NOMO-1 treated with dmso at 0.1 percent for 144 hours (cell line): ENCODE results near the gene TUBA1C.
A peak's percentile ranks its signal among the peaks of the same experiment; 100 is the strongest.

Source experiments
- DNase-seq: peaks from one replicate; lab custom pipeline; 2025; ENCODE audit not compliant: unreplicated experiment; lab: John Stamatoyannopoulos, UW

The TUBA1C gene

DNA sequence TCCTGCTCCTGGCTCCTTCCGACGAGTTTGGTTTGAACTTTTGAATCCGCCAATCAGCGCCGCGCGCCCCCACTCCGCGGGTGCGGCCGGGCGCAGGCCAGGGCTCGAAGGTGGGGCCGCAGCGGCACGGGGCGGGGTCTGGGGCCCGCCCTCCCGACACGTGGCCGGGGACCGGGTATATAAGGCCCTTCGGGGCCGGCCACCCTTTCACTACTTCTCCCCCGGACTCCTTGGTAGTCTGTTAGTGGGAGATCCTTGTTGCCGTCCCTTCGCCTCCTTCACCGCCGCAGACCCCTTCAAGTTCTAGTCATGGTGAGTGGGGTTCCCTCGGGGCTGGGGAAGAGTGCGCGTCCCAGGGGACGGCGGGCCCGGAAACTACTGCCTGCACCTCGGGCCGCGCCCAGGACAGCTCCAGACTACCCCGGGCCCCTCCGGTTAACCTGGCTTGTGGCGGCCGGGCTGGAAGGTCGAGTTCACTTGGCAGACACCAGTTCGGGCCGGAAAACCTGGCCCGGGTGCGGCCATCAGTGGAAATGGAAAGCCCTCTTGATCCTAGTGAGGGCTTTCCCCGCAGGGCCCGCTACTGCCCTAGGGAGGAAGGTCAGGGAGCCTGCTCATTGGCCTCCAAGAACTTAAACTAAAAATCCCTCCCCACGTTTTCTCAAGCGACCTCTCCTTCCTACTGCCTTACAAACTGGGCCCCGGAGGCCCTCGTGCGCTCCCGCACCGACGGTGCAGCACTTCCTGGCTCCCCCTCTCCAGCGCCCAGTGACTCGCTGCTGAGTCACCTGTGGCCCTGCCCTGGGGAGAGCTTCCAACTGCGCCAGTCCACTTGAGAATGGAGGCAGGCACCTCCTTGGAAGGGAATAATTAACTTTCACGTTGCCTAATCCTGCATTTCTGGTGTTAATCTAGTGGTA lies at the start of gene TUBA1C:
TUBA1C (plus strand) TSS at position 210 of the 920 bp plus-strand sequence; CDS start at position 310, 100 bp downstream.
- peak; percentile 93 for DNase-seq

DNA sequence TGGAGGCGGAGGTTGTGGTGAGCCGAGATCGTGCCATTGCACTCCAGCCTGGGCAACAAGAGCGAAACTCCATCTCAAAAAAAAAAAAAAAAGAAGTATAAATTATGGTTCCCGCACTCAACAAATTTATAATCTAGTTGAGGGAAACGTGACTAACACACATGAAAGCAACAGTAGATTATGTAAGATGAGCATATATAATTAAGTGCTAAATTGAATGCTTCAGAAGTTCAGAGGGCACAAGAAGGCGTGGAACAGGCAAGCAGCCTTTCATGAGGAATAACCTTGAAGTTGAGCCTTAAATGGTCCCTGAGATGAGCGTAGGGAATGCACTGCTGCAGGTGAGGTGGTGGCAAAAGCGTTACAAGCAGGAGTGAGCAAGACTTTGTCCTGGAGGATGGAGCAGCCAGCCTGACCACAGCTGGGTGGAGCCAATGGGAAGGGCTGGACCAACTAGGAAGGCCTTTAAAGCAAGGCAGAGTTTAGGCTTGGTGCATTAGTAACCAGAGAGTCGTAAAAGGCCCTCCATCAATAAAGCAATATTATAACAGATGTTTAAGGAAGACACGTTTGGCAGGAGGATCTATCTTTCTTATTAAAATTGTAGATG lies 45.4 kb upstream of the TUBA1C start:
- DNase-seq = peak; percentile 69

DNA sequence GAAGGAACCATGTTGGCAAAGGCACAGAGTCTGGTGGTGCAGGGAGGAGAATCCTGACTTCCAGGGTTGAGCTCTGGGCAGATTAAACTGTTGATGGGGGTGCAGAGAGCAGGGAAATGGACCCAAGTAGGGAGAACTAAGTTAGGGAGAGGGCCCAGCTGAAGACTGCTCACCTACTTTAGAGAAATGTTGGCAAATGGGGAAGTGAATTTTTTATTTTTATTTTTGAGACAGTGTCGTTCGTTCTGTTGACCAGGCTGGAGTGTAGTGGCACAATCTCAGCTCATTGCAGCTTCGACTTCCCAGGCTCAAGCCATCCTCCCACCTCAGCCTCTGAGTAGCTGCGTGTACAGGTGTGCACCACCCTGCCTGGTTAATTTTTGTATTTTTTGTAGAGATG lies 43.9 kb upstream of the TUBA1C start:
- DNase-seq = peak; percentile 34

DNA sequence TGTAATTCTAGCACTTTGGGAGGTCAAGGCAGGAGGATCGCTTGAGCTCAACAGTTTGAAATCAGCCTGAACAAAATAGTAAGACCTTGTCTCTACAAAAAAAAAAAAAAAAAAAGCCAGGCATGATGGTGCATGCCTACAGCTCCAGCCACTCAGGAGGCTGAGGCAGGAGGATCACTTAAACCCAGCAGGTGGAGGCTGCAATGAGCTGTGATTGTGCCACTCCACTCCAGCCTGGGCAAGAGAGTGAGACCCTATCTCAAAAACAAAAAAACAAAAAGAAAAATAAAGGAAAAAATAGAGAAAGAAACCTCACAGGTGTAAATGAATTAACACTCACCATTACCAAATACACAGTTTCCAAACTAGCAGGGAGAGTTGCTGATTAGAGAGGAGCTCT lies 41.8 kb upstream of the TUBA1C start:
- no peak for DNase-seq

DNA sequence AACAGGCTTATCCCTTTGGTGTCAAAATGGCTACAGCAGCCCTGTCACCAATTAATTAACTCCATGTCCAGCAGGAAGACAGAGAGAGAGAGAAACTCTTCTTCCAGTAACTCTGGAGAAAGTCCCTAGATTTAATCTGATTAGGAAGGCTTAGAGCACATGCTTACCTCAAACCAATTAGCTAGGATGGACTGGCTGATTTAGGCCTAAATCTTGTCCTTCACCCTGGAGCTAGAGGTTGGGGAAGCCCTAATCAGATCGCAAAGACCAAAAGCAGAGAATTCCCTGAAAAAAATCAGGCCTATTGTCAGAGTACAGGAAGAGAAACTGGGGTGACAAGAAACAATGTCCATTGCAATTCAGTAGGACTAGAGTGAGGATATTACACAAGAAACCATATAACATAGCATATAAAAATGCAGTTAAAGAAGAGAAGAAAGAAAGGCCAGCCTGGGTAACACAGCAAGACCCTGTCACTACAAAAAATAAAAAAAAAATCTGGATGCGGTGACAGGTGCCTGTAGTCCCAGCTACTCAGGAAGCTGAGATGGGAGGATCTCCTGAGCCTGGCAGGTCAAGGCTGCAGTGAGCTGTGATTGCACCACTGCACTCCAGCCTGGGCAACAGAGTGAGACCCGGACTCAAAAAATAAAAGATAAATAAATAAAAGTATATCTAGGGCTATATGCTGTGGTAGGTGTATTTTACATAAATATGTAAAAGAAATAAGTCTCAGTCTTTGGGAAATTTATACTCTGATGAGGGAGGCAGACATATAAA lies 41.1 kb upstream of the TUBA1C start:
- no peak for DNase-seq

DNA sequence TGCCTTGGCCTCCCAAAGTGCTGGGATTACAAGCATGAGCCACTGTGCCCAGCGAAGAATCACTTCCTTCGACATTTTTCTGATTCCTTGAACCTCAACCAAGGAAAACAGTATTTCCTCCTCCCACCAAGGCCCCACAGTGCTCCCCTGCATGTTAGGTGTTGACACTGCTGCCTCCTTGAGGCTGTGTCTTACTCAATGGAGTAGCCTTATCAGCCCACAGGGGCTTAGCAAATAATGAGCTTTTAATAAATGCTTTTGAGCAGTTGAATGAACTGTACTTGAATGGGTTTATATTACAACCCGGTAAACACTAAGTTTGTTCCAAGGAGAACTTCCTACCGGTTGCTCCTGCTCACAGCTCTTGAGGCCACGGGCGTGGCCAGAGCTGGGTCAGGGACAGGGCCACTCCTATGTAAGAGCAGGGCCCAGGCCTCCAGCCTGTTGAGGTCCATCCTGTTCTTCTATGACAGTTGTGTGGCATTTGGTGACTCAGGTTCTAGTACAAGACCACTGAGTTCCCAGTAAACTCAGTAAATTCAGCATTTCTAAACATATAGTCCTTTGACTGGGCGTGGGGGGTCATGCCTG lies 39.2 kb upstream of the TUBA1C start:
- DNase-seq = no peak

DNA sequence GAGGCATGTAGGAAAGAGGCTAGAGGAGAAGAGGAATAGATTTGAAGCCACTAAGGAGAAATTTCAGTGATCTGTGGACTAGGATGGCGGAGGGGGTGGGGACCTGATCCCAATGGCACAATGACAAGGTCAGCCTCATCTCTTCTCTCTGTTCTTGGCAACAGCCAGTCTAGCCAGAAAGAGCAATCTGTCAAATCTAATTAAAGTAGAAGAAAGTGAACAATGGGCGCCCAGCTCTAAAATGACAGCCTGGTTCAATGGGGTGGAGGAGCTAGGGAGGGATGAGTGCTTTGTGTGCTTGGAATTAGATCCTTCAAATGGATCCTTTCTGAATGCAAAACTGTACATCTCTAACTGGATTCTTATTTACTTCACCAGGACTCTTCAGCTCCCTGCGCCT lies 37.2 kb upstream of the TUBA1C start:
- no peak for DNase-seq

DNA sequence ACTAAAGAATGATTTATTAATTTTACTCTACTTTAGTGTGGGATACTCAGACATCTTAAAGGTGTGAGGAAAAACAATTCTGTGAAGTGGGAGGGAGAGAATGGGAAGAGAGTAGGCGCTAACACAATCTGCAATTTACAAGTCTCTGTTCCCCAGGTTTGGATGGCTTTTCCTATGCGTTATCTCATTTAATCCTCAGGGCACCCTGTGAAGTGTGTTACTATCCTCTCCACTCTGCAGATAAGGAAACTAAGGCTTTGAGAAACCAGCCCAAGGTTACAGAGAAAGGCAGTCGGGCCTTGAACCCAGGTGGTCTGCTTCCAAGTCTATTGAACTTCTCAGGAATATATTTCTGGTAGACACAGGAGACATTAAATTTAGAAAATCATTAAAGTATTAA lies 36.2 kb upstream of the TUBA1C start:
- no peak for DNase-seq

DNA sequence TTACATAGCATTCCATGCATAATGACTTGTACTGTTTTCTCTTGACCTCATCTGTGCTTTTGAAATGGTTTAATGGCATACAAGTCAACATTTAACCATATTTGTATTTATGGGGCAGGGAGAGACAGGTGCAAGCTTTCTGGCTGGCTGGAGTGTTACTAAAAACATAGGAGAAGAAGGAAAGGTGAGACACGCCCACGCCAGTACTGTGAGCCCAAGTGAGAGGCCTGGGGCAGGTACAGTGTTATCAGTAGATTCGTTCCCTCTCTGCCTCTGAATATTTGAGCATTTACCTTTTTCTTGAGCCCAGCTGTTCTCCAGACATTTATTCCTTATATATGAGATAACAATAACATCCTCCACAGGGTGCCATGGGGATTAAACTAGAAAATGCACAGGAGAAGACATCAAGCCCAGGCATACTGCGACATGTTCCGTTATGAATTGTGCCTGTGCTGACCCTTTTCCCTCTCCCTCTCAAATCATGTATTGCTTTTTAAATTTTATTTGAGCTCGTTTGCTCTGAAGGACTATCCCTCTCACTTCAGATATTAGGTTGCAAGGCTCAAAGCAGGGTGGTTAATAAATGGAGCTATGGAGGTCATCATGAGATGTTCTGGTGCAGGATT lies 34.6 kb upstream of the TUBA1C start:
- DNase-seq = no peak

DNA sequence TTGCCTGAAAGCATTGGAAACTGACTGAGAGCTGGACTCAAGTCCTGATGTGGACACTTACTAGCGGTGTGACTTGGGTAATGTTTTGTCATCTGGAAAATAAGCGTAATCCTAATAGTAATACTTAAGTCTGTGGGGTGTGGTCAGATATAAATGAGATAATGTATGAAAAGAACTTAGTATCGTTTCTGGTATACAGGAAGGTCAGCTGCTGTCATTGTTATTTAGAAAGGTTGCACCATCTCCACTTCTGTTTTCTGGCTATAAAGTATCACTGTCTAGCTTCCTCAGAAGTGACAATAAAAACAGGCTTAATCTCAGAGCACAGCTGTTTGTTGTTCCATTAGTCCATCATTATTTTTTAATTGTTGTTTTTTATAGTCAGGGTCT lies 34.1 kb upstream of the TUBA1C start:
- DNase-seq = peak; percentile 58

DNA sequence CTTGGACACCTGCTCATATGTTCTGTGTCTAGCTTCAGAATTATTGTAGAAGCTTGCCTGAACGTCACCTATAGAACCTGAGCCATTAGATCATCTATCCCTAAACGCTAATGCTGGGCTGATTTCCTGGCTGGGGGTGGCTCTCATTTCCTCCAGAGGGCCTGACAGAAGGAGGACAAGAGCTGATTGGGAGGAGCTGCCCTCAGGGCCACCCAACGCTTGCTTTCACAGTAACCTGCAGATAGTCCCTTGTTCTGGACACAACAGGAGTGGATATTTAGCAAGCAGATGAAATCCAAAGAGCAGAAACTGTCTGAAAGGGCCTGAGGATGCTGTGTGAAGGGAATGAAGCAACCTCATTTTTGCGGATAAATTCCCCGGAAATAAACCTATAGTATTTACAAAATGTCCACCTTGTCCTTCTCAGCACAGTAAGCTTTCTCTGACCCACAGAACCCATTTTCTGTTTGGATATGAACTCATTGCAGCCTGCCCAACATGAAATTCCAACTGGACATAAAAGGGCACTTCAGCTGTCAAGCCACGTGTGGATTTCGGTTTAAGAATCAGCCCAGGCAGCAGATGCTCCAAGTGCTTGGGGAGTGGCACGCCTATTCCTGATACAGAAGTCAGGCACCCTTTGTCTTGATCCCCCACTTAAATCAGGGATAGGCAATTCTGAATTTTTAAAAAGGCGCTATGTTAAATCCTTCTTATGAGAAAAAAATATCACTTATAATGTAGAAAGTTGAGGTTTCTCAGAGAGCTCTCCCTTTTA lies 32.8 kb upstream of the TUBA1C start:
- DNase-seq = no peak

DNA sequence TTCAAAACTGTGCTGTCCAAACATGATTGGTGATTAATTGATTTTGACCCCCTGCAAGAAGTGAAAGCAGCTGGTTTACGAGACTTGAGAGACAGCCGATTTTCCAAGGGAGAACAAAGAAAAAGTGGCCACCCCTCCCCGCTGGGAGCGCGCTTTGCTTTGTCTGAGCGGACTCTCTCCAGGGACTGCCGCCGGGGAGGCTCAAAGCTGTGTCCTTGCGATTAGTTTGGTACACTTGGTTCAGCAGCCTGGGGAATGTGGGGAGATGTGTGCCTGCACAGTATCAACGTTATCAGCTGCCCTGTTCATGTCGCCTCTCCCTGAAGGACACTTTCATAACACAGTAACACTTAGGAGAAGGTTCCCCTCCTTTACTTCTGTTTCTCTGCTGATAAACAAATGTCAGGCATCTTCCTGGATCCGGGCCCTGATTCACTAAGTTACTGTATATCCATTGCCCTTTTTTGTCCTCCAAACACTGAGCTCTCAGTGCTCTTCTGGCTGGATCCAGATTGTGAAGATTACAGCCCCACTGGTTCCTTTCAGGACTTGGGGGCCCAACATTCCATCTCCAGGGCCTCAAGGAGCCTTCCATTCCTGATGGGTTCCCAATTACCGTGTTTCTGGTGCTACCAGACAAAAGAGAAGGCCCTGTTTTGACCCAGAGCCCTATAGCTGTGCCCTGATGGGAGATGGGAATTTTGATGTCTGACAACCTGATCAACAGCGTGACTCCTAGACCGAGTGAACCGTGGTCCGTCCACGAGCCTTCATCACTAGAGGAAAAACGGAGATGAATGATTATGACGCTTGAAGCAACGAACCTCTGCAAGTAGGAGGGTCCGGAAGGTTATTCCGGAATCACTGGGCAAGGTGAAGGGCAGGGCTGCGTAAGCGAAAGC lies 31.7 kb upstream of the TUBA1C start:
- DNase-seq = peak; percentile 15

DNA sequence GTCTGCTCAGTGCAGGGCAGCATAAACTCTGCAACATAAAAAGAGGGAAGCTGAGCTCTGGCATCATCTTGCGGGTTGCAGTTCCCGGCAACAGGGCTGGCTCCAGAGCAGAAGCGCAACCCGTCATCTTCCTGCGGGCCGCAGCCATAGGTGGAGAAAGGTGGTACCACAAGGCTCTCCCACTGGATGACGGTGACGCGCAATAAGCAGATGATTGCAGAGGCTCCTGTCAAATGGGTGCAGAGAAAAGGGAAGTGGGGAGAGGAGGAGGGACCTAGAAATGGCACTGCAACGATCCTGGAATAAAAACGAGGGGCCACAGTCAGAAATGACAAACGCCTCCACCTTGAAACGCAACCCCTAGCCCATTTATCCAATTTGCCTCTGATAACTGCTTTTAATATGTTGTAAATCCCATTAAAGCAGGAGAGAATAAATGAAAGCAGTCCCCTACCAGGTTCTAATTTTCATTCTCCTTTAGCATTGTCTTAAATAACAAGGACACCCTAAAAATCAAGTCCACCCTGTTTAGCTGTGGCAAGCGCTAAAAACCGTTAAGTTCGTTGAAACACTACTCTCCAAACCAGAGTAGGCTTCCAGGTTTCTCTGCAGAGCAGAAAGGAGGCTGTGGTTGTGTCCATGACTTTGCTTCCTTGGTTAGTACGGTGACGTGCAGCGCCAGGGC lies 30.9 kb upstream of the TUBA1C start:
- peak; percentile 97 for DNase-seq

DNA sequence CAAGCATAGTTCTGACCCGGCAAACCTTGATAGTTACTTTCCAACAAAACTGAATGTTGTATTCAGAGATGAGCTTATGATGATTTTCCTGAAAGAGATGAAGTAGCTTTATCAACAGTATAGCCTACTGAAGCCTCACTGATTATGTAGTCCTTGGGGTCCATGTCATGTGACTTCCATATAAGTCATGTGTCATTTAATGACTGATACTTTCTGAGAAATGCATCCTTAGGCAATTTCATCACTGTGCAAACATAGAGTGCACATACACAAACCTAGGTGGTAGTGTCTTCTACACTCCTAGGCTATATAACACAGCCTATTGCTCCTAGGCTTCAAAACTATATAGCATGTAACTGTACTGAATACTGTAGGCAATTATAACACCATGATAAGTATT lies 28.5 kb upstream of the TUBA1C start:
- DNase-seq = no peak

DNA sequence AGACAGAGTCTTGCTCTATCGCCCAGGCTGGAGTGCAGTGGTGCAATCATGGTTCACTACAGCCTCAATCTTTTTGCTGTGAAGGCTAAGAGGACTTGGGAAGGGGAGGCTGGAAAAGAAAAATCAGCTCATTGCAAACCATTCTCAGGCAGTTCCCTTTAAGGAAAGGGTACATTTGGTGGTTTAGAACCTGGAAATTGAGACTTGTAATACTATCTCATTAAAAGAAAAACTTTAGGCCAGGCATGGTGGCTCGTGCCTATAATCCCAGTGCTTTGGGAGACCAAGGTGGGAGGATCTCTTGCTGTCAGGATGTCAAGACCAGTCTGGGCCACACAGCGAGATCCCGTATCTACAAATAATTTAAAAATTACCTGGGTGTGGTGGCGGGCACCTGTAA lies 21.3 kb upstream of the TUBA1C start:
- no peak for DNase-seq

DNA sequence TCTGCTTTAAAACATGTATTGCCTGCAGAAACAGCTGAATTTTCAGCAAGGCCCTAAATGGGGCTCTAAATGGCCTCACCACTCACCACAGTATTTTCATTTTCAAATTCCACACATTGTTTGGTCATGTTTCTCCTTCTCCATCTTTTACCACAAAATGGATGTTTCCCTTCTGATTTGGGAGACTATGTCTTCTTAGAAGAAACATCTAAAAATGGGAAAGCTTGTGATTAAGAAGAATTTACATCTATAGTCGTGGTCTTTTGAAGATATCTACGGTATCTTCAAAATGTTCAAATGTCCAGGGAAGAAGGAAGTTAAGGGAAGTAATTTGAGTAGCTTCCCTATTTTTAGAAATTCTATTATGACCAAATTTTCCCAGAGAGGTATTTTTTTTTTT lies 20.7 kb upstream of the TUBA1C start:
- DNase-seq = no peak

DNA sequence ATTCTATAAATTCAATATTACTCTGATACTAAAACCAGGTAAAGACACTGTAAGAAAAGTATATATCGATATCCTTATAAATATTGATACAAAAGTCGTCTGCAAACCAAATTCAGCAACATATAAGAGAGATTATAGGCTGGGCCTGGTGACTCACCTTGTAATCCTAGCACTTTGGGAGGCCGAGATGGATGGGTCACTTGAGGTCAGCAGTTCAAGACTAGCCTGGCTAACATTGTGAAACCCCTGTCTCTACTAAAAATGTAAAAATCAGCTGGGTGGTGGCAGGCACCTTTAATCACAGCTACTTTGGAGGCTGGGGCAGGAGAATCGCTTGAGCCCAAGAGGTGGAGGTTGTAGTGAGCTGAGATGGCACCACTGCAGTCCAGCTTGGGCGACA lies 13.5 kb upstream of the TUBA1C start:
- no peak for DNase-seq

DNA sequence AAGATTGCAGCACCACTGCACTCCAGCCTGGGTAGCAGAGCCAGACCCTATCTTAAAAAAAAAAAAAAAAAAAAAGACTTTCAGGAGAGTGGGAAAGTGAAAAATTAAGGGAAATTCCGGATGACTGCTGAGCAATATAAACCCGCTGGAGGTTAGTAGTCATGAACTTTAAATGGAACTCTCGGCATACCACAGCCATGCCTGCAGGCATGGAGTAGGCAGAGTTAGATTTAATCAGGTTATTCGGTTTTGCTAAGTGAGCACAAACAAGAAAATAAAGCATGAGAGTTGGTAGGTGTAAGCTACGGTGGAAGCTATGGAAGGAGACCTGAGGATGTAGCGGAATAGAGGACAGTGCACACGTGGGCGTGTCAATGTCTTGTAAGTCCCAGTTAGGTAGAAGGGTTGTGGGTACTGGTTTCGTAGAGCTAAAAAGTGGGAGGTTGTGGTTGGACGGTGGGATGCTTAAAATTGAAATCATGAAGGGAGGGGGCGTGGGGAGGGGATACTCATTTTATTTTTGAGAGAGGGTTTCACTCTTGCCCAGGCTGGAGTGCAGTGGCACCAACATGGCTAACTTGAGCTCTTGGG lies 11.8 kb upstream of the TUBA1C start:
- no peak for DNase-seq
